Osteoblast (primary cell): ENCODE results near the gene RABGAP1. TPM values are rescaled to one million over a fixed set of nuclear protein-coding genes. Genes with fewer than 3 reads are reported as not detected.

Experiments used
- DNase-seq: peaks from one replicate; pipeline ENCODE4 v3.0.0; 2011; ENCODE audit warnings: low spot score, mixed read lengths; ENCODE audit not compliant: insufficient read length; ENCODE audit errors: missing footprints
- H2AFZ ChIP-seq: 2 replicates; pipeline ENCODE4 v1.6.0; 2011; ENCODE audit warnings: mild to moderate bottlenecking, low read length
- H3K27ac ChIP-seq: 2 replicates; pipeline ENCODE4 v1.5.1; 2011; ENCODE audit warnings: mild to moderate bottlenecking, low read depth, low read length, moderate library complexity
- H3K27me3 ChIP-seq: 2 replicates; pipeline ENCODE4 v1.6.0; 2012; ENCODE audit warnings: mild to moderate bottlenecking, control low read depth, inconsistent platforms, low read length, moderate library complexity; ENCODE audit not compliant: insufficient read depth
- H3K36me3 ChIP-seq: 2 replicates; pipeline ENCODE4 v1.5.1; 2011; ENCODE audit warnings: mild to moderate bottlenecking, low read length, control low read depth, moderate library complexity; ENCODE audit not compliant: insufficient read depth
- H3K4me1 ChIP-seq: 2 replicates; pipeline ENCODE4 v1.5.1; 2011; ENCODE audit warnings: mild to moderate bottlenecking, low read length, control low read depth, moderate library complexity; ENCODE audit not compliant: insufficient read depth
- H3K4me2 ChIP-seq: 2 replicates; pipeline ENCODE4 v1.6.0; 2011; ENCODE audit warnings: mild to moderate bottlenecking, low read length; ENCODE audit not compliant: insufficient read depth
- H3K4me3 ChIP-seq: fragments of 200-600 bp; sonication (generic); 3 replicates; pipeline ENCODE4 v1.5.1; 2012; ENCODE audit warnings: mild to moderate bottlenecking, low read length, inconsistent platforms; ENCODE audit not compliant: insufficient read depth
- H3K79me2 ChIP-seq: 2 replicates; pipeline ENCODE4 v1.6.0; 2012; ENCODE audit warnings: mild to moderate bottlenecking, low read length, control low read depth, inconsistent platforms; ENCODE audit not compliant: insufficient read depth
- H3K9me3 ChIP-seq: 2 replicates; pipeline ENCODE4 v1.5.1; 2011; ENCODE audit warnings: low read depth, low read length, control low read depth
- H4K20me1 ChIP-seq: 2 replicates; pipeline ENCODE4 v1.6.0; 2012; ENCODE audit warnings: mild to moderate bottlenecking, low read length, control low read depth; ENCODE audit not compliant: insufficient read depth
- total RNA-seq: library from RNA; depleted of rRNA; stranded (reverse); fragments of >200 nt; gene quantifications from 2 replicates; pipeline ENCODE4 v1.2.3, GENCODE V29; 2012
- TF ChIP-seq, protein P1 (sequence below): IDR thresholded peaks from 2 replicates; pipeline ENCODE4 v1.5.1; 2011; ENCODE audit warnings: mild to moderate bottlenecking, low read depth, low read length, moderate library complexity; ENCODE audit errors: extremely low read depth

RABGAP1 gene
- total RNA-seq, 1 donor = 49.2 TPM

DNA sequence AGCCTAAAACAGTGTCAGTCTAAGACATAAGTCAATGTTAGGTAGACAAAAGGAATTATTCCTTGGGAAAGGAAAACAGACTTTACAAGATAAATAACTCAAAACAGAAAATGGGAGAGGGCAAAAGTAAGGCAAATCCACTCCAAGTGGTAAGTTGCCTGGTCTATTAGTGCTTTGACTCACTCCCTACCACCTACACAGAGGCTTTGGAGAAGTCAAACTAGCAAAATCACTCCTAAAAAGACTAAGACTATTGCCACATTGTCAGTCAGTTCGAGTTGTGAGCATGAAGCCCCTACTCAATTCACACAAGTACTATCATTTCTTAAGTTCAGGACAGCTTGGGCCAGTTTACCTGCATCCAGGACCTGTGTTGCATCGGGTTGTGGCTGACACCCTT lies 22.5 kb upstream of the RABGAP1 start:
- Histone ChIP-seq H2AFZ (no peak overlapping the region), H3K4me2 (no peak overlapping the region), H3K4me1 (peaks cover 4% of the 10 kb centered on the region), H3K36me3 (peaks cover 14% of the 10 kb centered on the region), H3K4me3 (no peak overlapping the region), H3K9me3 (no peaks in the 10 kb centered on the region), H3K79me2 (peaks cover 11% of the 10 kb centered on the region), H3K27ac (no peak overlapping the region), H4K20me1 (peaks cover 2% of the 10 kb centered on the region), H3K27me3 (no peaks in the 10 kb centered on the region)
- TF ChIP-seq, protein P1, sequence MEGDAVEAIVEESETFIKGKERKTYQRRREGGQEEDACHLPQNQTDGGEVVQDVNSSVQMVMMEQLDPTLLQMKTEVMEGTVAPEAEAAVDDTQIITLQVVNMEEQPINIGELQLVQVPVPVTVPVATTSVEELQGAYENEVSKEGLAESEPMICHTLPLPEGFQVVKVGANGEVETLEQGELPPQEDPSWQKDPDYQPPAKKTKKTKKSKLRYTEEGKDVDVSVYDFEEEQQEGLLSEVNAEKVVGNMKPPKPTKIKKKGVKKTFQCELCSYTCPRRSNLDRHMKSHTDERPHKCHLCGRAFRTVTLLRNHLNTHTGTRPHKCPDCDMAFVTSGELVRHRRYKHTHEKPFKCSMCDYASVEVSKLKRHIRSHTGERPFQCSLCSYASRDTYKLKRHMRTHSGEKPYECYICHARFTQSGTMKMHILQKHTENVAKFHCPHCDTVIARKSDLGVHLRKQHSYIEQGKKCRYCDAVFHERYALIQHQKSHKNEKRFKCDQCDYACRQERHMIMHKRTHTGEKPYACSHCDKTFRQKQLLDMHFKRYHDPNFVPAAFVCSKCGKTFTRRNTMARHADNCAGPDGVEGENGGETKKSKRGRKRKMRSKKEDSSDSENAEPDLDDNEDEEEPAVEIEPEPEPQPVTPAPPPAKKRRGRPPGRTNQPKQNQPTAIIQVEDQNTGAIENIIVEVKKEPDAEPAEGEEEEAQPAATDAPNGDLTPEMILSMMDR = no peak
- DNase-seq = no peak

DNA sequence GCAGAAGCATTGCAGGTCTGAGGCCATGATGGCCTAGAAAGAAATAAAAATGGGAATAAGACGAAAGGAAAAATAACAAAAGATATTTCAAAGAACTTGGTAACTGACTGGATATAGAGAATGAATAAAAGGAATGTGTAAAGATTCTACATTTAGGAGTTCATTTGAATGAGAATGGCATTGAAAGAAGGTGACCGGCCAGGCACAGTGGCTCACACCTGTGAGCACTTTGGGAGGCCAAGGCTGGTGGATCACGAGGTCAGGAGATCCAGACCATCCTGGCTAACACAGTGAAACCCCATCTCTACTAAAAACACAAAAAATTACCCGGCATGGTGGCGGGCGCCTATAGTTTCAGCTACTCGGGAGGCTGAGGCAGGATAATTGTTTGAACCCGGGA lies 18.1 kb upstream of the RABGAP1 start:
- Histone ChIP-seq H3K79me2 (peaks cover 25% of the 10 kb centered on the region), H3K27ac (no peak overlapping the region), H3K4me2 (no peak overlapping the region), H3K4me1 (no peaks in the 10 kb centered on the region), H3K36me3 (peaks cover 14% of the 10 kb centered on the region), H3K9me3 (no peaks in the 10 kb centered on the region), H2AFZ (no peak overlapping the region), H4K20me1 (peaks cover 4% of the 10 kb centered on the region), H3K27me3 (no peaks in the 10 kb centered on the region), H3K4me3 (no peak overlapping the region)
- DNase-seq = no peak
- TF ChIP-seq, protein P1 = no peak

DNA sequence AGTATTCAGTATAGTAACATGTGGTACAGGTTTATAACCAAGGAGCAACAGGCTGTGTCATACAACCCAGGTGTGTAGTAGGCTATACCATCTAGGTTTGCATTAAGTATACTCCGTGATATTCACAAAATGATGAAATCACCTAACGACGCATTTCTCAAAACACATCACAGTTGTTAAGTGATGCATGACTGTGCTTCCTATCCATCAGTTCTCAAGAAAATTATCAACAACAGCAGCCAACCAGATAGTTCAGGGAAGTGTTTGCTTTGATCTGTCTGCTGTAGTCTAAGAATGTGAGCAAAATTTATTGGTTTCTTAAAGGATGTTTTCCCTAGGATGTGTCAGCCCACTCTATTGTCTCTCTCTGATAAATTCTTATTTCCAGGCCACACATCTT lies 16.9 kb upstream of the RABGAP1 start:
- no peak overlapping the region for H3K27ac ChIP-seq
- H4K20me1 ChIP-seq = peaks cover 3% of the 10 kb centered on the region
- peaks cover 30% of the 10 kb centered on the region for H3K79me2 ChIP-seq

DNA sequence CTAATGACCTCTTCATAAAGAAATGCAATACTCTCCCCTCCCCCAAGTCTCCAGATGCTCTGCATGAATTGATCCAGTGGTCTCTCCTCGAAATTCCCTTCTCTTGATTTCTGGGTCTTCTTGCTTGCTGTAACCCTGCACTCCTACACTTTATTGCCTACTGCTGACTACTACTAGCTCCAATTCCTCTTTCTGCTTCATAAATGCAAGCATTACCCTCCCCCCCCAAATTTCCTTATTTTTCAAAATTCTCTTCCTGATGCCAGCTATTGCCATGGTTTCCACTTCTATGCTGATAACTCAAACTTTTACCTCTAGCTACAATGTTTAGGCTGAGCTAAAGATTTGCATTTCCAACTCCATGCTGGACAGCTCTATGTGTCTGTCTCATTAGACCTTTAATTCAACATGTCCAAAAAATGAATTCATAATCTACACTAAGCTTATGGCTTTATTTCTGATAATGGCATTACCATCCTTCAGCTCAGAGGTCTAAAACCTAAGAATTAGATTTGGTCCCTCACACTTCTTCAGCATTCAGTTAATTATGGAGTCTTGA lies 10.9 kb upstream of the RABGAP1 start:
- no peaks in the 10 kb centered on the region for H4K20me1 ChIP-seq
- TF ChIP-seq, protein P1 = no peak
- H3K4me3 ChIP-seq = no peak overlapping the region
- H3K79me2 ChIP-seq = peaks cover 66% of the 10 kb centered on the region
- no peak overlapping the region for H3K27ac ChIP-seq
- peak overlapping the region; percentile 94 for H3K4me2 ChIP-seq
- no peaks in the 10 kb centered on the region for H3K9me3 ChIP-seq
- peaks cover 11% of the 10 kb centered on the region for H3K4me1 ChIP-seq
- H2AFZ ChIP-seq = no peak overlapping the region
- H3K36me3 ChIP-seq = no peaks in the 10 kb centered on the region
- no peaks in the 10 kb centered on the region for H3K27me3 ChIP-seq
- peak; percentile 14 for DNase-seq

More for the DNA sequence above, 16.9 kb upstream of the RABGAP1 start:
- no peaks in the 10 kb centered on the region for H3K9me3 ChIP-seq
- H3K4me2 ChIP-seq = no peak overlapping the region
- H3K4me3 ChIP-seq = no peak overlapping the region
- H3K27me3 ChIP-seq = no peaks in the 10 kb centered on the region
- TF ChIP-seq, protein P1 = no peak
- H3K4me1 ChIP-seq = no peaks in the 10 kb centered on the region
- DNase-seq = no peak
- peaks cover 8% of the 10 kb centered on the region for H3K36me3 ChIP-seq
- no peak overlapping the region for H2AFZ ChIP-seq
